K562 (cell line): ENCODE data around the gene BBX. TPM values are rescaled to one million over a fixed set of nuclear protein-coding genes. Genes with fewer than 3 reads are reported as not detected.
A peak's percentile ranks its signal among the peaks of the same experiment; 100 is the strongest.

Experiments used
- ATF7 ChIP-seq: fragments of 450-650 bp; IDR thresholded peaks from 2 replicates; pipeline ENCODE4 v1.7.1; 2014; ENCODE audit warnings: mild to moderate bottlenecking, moderate library complexity
- CUX1 ChIP-seq: fragments of 200-800 bp; sonication (Bioruptor generic); IDR thresholded peaks from 2 replicates; pipeline ENCODE4 v1.6.1; 2016; ENCODE audit warnings: missing genetic modification characterization, missing compliant biosample characterization
- FOXJ2 ChIP-seq: fragments of 200-800 bp; sonication (Bioruptor generic); IDR thresholded peaks from 2 replicates; pipeline ENCODE4 v1.6.1; 2016; ENCODE audit warnings: missing genetic modification characterization, missing compliant biosample characterization
- HDAC3 ChIP-seq: fragments of 450-650 bp; IDR thresholded peaks from 2 replicates; pipeline ENCODE4 v1.6.1; 2018; ENCODE audit warnings: borderline replicate concordance, mild to moderate bottlenecking, moderate library complexity; ENCODE audit not compliant: partially characterized antibody
- MBD2 ChIP-seq: sonication (generic); IDR thresholded peaks from 2 replicates; pipeline ENCODE4 v1.6.1; 2016; ENCODE audit warnings: low read depth, borderline replicate concordance
- NFXL1 ChIP-seq: fragments of 450-650 bp; formaldehyde crosslinking; IDR thresholded peaks from 2 replicates; pipeline ENCODE4 v1.4.0; 2021; ENCODE audit warnings: mild to moderate bottlenecking
- POLR2A ChIP-seq: fragments of 450-650 bp; conservative IDR thresholded peaks from 2 replicates; pipeline ENCODE4 v1.6.1; 2016
- RBM14 ChIP-seq: fragments of 200-400 bp; formaldehyde crosslinking; IDR thresholded peaks from 2 replicates; pipeline ENCODE4 v1.6.1; 2018; ENCODE audit warnings: low read depth, mild to moderate bottlenecking, low read length, moderate library complexity, borderline replicate concordance; ENCODE audit not compliant: insufficient read depth
- RBM25 ChIP-seq: fragments of 200-400 bp; formaldehyde crosslinking; IDR thresholded peaks from 2 replicates; pipeline ENCODE4 v1.6.1; 2018; ENCODE audit warnings: low read length, low read depth, moderate library complexity; ENCODE audit not compliant: severe bottlenecking
- SMARCA4 ChIP-seq: fragments of 450-650 bp; IDR thresholded peaks from 2 replicates; pipeline ENCODE4 v1.6.1; 2016
- TAF15 ChIP-seq: fragments of 200-400 bp; formaldehyde crosslinking; IDR thresholded peaks from 2 replicates; pipeline ENCODE4 v1.6.1; 2017; ENCODE audit warnings: mild to moderate bottlenecking, low read depth, low read length, moderate library complexity
- VEZF1 ChIP-seq: fragments of 200-800 bp; sonication (Bioruptor generic); IDR thresholded peaks from 2 replicates; pipeline ENCODE4 v1.6.1; 2017; ENCODE audit warnings: missing genetic modification characterization, missing compliant biosample characterization
- ZEB2 ChIP-seq: fragments of 450-650 bp; IDR thresholded peaks from 2 replicates; pipeline ENCODE4 v1.6.1; 2016
- ZNF766 ChIP-seq: fragments of 200-800 bp; sonication (Bioruptor generic); conservative IDR thresholded peaks from 2 replicates; pipeline ENCODE4 v1.6.1; 2016; ENCODE audit warnings: missing genetic modification characterization, missing compliant biosample characterization
- ZZZ3 ChIP-seq: fragments of 450-650 bp; IDR thresholded peaks from 2 replicates; pipeline ENCODE4 v1.6.1; 2016; ENCODE audit warnings: antibody characterized with exemption, mild to moderate bottlenecking, moderate library complexity
- polyA plus RNA-seq, 8 experiments: library from polyadenylated mRNA; depleted of rRNA in 4 of 8; stranded (reverse) in 5 of 8; unstranded in 3 of 8; fragments of >200 nt; fragmentation: Nextera tagmentation in 2 of 8; fragmentation: Illumina TruSeq in 1 of 8; extraction: Ambion mirVana in 2 of 8; extraction: Trizol in 1 of 8; gene quantifications; 2 replicates each; pipeline versions ENCODE4 v1.2.1 to v1.2.3, GENCODE V29; 2011 to 2014; ENCODE audit warnings: inconsistent platforms in 1 of 8, missing spikeins in 1 of 8
- total RNA-seq, 7 experiments: library from RNA; depleted of rRNA in 6 of 7; stranded (reverse); fragments of >200 nt in 6 of 7; fragmentation: Illumina TruSeq in 2 of 7; extraction: Trizol in 2 of 7; gene quantifications; 2 replicates each; pipeline versions ENCODE4 v1.2.1 to v1.2.3, GENCODE V29; 2011 to 2021; ENCODE audit warnings: low replicate concordance in 1 of 7
- TF ChIP-seq, protein P1 (sequence below): sonication (generic); formaldehyde crosslinking; IDR thresholded peaks from 2 replicates; pipeline ENCODE4 v1.8.1; 2023; ENCODE audit warnings: mild to moderate bottlenecking, missing genetic modification reagents
- TF ChIP-seq, protein P2 (sequence below): sonication (generic); formaldehyde crosslinking; IDR thresholded peaks from 2 replicates; pipeline ENCODE4 v1.4.0; 2020; ENCODE audit warnings: mild to moderate bottlenecking, missing genetic modification reagents

Gene BBX
- total and polyA plus RNA-seq, 9 of the 15 experiments (the other 6 are each of a cell fraction or from before 2014, with no cell fraction given), result 4.9 to 19.5 (median 11.8) TPM

DNA sequence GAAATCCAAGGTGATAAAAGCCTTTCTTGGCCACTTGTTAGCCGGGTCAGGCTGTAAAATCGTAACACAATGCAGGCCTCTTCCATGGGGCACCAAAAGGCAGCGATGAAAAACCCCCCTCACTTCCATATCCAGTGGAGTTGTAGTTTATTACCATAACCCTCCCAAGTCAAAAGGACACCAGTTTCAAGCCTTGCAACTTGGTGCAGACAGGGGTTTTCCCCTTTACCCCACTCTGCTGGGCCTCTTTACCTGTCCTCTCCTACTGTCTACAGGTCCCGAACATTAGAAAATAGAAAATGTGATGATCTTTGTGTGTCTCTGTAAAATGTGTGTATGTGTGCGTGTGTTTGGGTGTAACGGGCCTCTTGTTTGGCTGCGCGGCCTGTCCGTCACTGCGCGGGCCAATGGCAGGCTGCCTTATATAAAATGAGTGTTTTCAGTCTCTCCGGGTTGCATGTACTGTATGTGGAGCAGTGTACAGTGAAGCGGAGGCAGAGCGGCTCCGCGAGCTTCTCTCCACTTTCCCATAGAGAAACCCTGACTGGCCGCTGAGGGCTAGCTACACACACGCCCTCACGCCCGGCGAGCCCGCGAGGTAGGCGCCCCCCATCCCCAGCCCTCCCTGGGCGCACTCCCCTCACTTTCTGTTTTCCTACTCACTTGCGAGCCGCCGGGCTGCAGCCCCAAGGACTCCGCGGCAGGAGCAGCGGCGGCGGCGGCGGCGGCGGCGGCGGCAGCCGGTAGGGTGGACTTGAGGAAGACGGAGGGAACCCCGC is at the start of gene BBX (continued):
- TF ChIP-seq MBD2 (peak; percentile 91), CUX1 (CRISPR knock-in tag) (no peak), ATF7 (no peak), HDAC3 (no peak), ZNF766 (CRISPR knock-in tag) (no peak), NFXL1 (CRISPR knock-in tag) (no peak), POLR2A (peak; percentile 73), SMARCA4 (no peak), ZEB2 (no peak), RBM14 (no peak), VEZF1 (CRISPR knock-in tag) (peak; percentile 22; the same call in 1 of the 2 replicates), RBM25 (peak; percentile 64), ZZZ3 (no peak), FOXJ2 (0 out of 2 replicates have a peak, but pooled peaks have one; percentile 24), TAF15 (no peak)
- TF ChIP-seq, protein P1, sequence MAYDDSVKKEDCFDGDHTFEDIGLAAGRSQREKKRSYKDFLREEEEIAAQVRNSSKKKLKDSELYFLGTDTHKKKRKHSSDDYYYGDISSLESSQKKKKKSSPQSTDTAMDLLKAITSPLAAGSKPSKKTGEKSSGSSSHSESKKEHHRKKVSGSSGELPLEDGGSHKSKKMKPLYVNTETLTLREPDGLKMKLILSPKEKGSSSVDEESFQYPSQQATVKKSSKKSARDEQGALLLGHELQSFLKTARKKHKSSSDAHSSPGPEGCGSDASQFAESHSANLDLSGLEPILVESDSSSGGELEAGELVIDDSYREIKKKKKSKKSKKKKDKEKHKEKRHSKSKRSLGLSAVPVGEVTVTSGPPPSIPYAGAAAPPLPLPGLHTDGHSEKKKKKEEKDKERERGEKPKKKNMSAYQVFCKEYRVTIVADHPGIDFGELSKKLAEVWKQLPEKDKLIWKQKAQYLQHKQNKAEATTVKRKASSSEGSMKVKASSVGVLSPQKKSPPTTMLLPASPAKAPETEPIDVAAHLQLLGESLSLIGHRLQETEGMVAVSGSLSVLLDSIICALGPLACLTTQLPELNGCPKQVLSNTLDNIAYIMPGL (CRISPR knock-in tag), result no peak
- TF ChIP-seq, protein P2, sequence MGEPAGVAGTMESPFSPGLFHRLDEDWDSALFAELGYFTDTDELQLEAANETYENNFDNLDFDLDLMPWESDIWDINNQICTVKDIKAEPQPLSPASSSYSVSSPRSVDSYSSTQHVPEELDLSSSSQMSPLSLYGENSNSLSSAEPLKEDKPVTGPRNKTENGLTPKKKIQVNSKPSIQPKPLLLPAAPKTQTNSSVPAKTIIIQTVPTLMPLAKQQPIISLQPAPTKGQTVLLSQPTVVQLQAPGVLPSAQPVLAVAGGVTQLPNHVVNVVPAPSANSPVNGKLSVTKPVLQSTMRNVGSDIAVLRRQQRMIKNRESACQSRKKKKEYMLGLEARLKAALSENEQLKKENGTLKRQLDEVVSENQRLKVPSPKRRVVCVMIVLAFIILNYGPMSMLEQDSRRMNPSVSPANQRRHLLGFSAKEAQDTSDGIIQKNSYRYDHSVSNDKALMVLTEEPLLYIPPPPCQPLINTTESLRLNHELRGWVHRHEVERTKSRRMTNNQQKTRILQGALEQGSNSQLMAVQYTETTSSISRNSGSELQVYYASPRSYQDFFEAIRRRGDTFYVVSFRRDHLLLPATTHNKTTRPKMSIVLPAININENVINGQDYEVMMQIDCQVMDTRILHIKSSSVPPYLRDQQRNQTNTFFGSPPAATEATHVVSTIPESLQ (CRISPR knock-in tag), result no peak
